CD14-positive monocyte (primary cell): Measurements from ENCODE around the gene ZNF648. TPM values are rescaled to one million over a fixed set of nuclear protein-coding genes. Genes with fewer than 3 reads are reported as not detected.

Experiments
- DNase-seq, 3 donors: peaks; one replicate each; pipeline ENCODE4 v3.0.0-alpha.2; 2011 to 2022
- H2AFZ ChIP-seq: 2 replicates; pipeline ENCODE4 v1.6.0; 2012; ENCODE audit warnings: mild to moderate bottlenecking, low read depth, low read length, inconsistent platforms; ENCODE audit not compliant: insufficient read depth, poor library complexity, severe bottlenecking
- H3K27ac ChIP-seq, 2 donors: 1 replicate in 1 of 2; 2 replicates in 1 of 2; pipeline ENCODE4 v1.5.1; 2012 to 2013; ENCODE audit warnings: low read length in 2 of 2, control low read depth in 1 of 2, inconsistent platforms in 1 of 2, low read depth in 1 of 2, mild to moderate bottlenecking in 1 of 2
- H3K27me3 ChIP-seq, 2 donors: one replicate each; pipeline versions ENCODE4 v1.6.0 to v1.6.1; 2011 to 2013; ENCODE audit warnings: low read length in 2 of 2; ENCODE audit not compliant: control insufficient read depth in 2 of 2, insufficient read depth in 2 of 2
- H3K36me3 ChIP-seq, 2 donors: replicated peaks in 1 of 2; 1 replicate in 1 of 2; 2 replicates in 1 of 2; pipeline versions ENCODE4 v1.5.1 to v1.6.1; 2012 to 2013; ENCODE audit warnings: low read length in 2 of 2, control low read depth in 1 of 2, inconsistent platforms in 1 of 2, mild to moderate bottlenecking in 1 of 2; ENCODE audit not compliant: insufficient read depth in 2 of 2, control insufficient read depth in 1 of 2
- H3K4me1 ChIP-seq, 2 donors: 1 replicate in 1 of 2; 2 replicates in 1 of 2; pipeline versions ENCODE4 v1.5.1 to v1.6.1; 2012 to 2013; ENCODE audit warnings: low read length in 2 of 2, control low read depth in 1 of 2, inconsistent platforms in 1 of 2, mild to moderate bottlenecking in 1 of 2, moderate library complexity in 1 of 2; ENCODE audit not compliant: insufficient read depth in 2 of 2, control insufficient read depth in 1 of 2
- H3K4me2 ChIP-seq: replicated peaks from 2 replicates; pipeline ENCODE3; 2012; ENCODE audit warnings: low read length, moderate library complexity, mild to moderate bottlenecking; ENCODE audit not compliant: poor library complexity, severe bottlenecking; ENCODE audit errors: extremely low read depth
- H3K4me3 ChIP-seq, 3 experiments: fragments of 200-600 bp in 1 of 3; sonication (generic) in 1 of 3; replicated peaks in 1 of 3; 1 replicate in 2 of 3; 2 replicates in 1 of 3; pipeline ENCODE4 v1.5.1; 2011 to 2013; ENCODE audit warnings: low read length in 3 of 3, mild to moderate bottlenecking in 3 of 3, control low read depth in 2 of 3, low read depth in 2 of 3, inconsistent platforms in 1 of 3, moderate library complexity in 1 of 3
- H3K79me2 ChIP-seq: 2 replicates; pipeline ENCODE4 v1.6.0; 2012; ENCODE audit warnings: mild to moderate bottlenecking, control low read depth, inconsistent platforms, low read length, moderate library complexity; ENCODE audit not compliant: insufficient read depth
- H3K9ac ChIP-seq: 2 replicates; pipeline ENCODE4 v1.6.0; 2017; ENCODE audit warnings: low read length, mild to moderate bottlenecking; ENCODE audit not compliant: insufficient read depth, poor library complexity, severe bottlenecking
- H3K9me3 ChIP-seq, 2 donors: replicated peaks in 1 of 2; 1 replicate in 1 of 2; 2 replicates in 1 of 2; pipeline versions ENCODE4 v1.5.1 to v1.6.1; 2012 to 2013; ENCODE audit warnings: low read length in 2 of 2, control low read depth in 1 of 2; ENCODE audit not compliant: control insufficient read depth in 1 of 2, insufficient read depth in 1 of 2
- H4K20me1 ChIP-seq: 2 replicates; pipeline ENCODE4 v1.6.0; 2012; ENCODE audit warnings: mild to moderate bottlenecking, low read length, control low read depth, moderate library complexity; ENCODE audit not compliant: insufficient read depth
- H3K27ac Mint-ChIP-seq, 7 donors: one replicate each; pipeline ENCODE4 v1.8.0; 2020; ENCODE audit warnings: mild to moderate bottlenecking in 7 of 7, mixed read lengths in 7 of 7, moderate library complexity in 6 of 7, inconsistent platforms in 2 of 7
- H3K27me3 Mint-ChIP-seq, 3 donors: one replicate each; pipeline ENCODE4 v1.8.0; 2021 to 2022; ENCODE audit warnings: low read depth in 3 of 3, mild to moderate bottlenecking in 3 of 3, mixed read lengths in 3 of 3, moderate library complexity in 3 of 3, inconsistent platforms in 1 of 3
- H3K36me3 Mint-ChIP-seq, 2 donors: one replicate each; pipeline ENCODE4 v1.8.0; 2020; ENCODE audit warnings: mixed read lengths in 2 of 2, inconsistent platforms in 1 of 2, mild to moderate bottlenecking in 1 of 2
- H3K4me1 Mint-ChIP-seq: one replicate; pipeline ENCODE4 v1.8.0; 2020; ENCODE audit warnings: mild to moderate bottlenecking, mixed read lengths
- H3K4me3 Mint-ChIP-seq, 2 donors: one replicate each; pipeline ENCODE4 v1.8.0; 2020; ENCODE audit warnings: mild to moderate bottlenecking in 2 of 2, mixed read lengths in 2 of 2, moderate library complexity in 1 of 2
- H3K9me3 Mint-ChIP-seq, 7 donors: one replicate each; pipeline ENCODE4 v1.8.0; 2020 to 2022; ENCODE audit warnings: mixed read lengths in 7 of 7, mild to moderate bottlenecking in 6 of 7, moderate library complexity in 6 of 7, inconsistent platforms in 2 of 7
- WGBS: methylation state at CpG from one replicate; pipeline ENCODE4 v1.1.5; 2013; ENCODE audit warnings: missing lambda C conversion rate; ENCODE audit not compliant: insufficient coverage; 5-methylcytosine and 5-hydroxymethylcytosine counted together
- intact Hi-C, 2 donors: fragments of 100-400 bp; cut with micrococcal nuclease; formaldehyde crosslinking; loops; one replicate each; pipeline versions ENCODE4 v1.15.0 to v1.15.1; 2023
- polyA plus RNA-seq, 3 donors: library from polyadenylated mRNA; depleted of rRNA in 1 of 3; unstranded in 2 of 3; stranded (reverse) in 1 of 3; fragments of 300-500 nt in 2 of 3; fragments of >200 nt in 1 of 3; fragmentation: Illumina TruSeq in 2 of 3; gene quantifications; 1 replicate in 2 of 3; 2 replicates in 1 of 3; pipeline ENCODE4 v1.2.3, GENCODE V29; 2012 to 2021
- TF ChIP-seq, protein P1 (sequence below): fragments of 200-600 bp; IDR thresholded peaks from one replicate; pipeline ENCODE4 v1.8.0; 2022; ENCODE audit warnings: antibody characterized with exemption, mild to moderate bottlenecking

ZNF648 gene
- polyA plus RNA-seq, 3 donors, result not detected

DNA sequence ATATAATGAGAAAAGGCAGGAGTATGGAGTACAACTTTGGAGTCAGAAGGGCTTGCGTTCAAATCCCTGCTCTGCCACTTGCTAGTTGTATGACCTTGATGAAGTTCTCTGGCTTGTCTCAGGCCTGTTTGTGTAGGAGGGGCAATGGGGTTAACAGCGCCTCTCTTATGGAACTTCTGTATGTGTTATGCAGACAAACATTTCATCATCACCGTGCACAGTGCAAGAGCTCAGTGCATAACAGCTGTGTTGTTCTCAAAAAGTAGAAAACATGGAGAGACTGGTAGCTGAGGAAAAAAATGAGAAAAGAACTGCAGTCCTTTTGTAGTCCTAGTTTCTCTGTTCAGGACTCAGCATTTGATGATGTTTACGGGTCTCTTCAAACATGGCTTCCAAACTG is 10.4 kb upstream of the ZNF648 start:
- Histone ChIP-seq H3K4me1 (no peaks in the 10 kb centered on the region), H3K9me3 (no peaks in the 10 kb centered on the region), H3K4me3 (no peak overlapping the region), H4K20me1 (no peaks in the 10 kb centered on the region), H3K4me2 (no peak overlapping the region), H3K79me2 (no peaks in the 10 kb centered on the region), H3K9ac (no peak overlapping the region), H2AFZ (no peak overlapping the region), H3K27ac (no peak overlapping the region), H3K27me3 (peaks cover 2 to 7% of the 10 kb centered on the region in 2 donors), H3K36me3 (no peaks in the 10 kb centered on the region)
- TF ChIP-seq, protein P1, sequence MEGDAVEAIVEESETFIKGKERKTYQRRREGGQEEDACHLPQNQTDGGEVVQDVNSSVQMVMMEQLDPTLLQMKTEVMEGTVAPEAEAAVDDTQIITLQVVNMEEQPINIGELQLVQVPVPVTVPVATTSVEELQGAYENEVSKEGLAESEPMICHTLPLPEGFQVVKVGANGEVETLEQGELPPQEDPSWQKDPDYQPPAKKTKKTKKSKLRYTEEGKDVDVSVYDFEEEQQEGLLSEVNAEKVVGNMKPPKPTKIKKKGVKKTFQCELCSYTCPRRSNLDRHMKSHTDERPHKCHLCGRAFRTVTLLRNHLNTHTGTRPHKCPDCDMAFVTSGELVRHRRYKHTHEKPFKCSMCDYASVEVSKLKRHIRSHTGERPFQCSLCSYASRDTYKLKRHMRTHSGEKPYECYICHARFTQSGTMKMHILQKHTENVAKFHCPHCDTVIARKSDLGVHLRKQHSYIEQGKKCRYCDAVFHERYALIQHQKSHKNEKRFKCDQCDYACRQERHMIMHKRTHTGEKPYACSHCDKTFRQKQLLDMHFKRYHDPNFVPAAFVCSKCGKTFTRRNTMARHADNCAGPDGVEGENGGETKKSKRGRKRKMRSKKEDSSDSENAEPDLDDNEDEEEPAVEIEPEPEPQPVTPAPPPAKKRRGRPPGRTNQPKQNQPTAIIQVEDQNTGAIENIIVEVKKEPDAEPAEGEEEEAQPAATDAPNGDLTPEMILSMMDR, result no peak
- intact Hi-C loops, result no loop called here
- H3K27ac Mint-ChIP-seq, result no peak overlapping the region
- peaks cover 0 to 14% (median 11%) of the 10 kb centered on the region in 3 donors for H3K27me3 Mint-ChIP-seq
- 100% methylated on average over 1 of the region's 4 CpGs for WGBS
- H3K4me1 Mint-ChIP-seq, result peaks cover 4% of the 10 kb centered on the region
- peaks cover 0 to 2% (median 0%) of the 10 kb centered on the region in 7 donors for H3K9me3 Mint-ChIP-seq
- no peak for DNase-seq
- no peak overlapping the region for H3K4me3 Mint-ChIP-seq
- H3K36me3 Mint-ChIP-seq, result no peaks in the 10 kb centered on the region

DNA sequence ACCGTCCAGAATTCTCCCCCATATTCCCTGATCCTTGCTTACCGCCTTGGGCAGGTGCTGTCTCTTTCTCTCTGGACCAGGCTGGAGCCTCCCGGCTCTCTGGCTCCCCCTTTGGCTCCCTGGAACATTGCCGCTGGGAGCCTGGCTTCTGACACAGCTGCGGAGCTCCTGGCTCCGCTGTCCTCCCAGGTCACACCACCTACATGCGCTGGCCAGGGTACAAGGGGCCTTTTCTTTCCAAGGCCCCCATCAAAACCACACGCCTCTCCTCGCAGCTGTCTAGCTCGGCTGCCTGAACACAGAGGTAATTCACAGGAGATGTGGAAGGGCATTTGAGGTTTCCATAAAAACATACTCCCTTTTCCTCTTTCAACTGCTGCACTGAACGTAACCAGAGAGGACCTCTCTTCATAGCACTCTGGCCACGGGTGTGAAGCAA is 7.5 kb upstream of the ZNF648 start:
- WGBS, result 0% methylated on average over 3 of the region's 12 CpGs
- intact Hi-C loops, result no loop called here
- H4K20me1 ChIP-seq, result no peaks in the 10 kb centered on the region
- peak; percentile 10 to 31 (median 14) for DNase-seq
- H3K4me3 Mint-ChIP-seq, result peak overlapping the region in 1 of 2 donors; percentile 23
- TF ChIP-seq, protein P1, result peak; percentile 74
- H3K4me1 ChIP-seq, result no peaks in the 10 kb centered on the region
- peaks cover 0 to 4% (median 0%) of the 10 kb centered on the region in 7 donors for H3K9me3 Mint-ChIP-seq
- H3K9ac ChIP-seq, result no peak overlapping the region
- H3K27me3 Mint-ChIP-seq, result peaks cover 0 to 20% (median 9%) of the 10 kb centered on the region in 3 donors
- H3K4me2 ChIP-seq, result no peak overlapping the region
- no peaks in the 10 kb centered on the region for H3K36me3 ChIP-seq
- H3K79me2 ChIP-seq, result no peaks in the 10 kb centered on the region
- no peak overlapping the region for H3K27ac ChIP-seq
- H3K4me1 Mint-ChIP-seq, result peaks cover 4% of the 10 kb centered on the region
- H3K4me3 ChIP-seq, result no peak overlapping the region
- peaks cover 4 to 9% of the 10 kb centered on the region in 2 donors for H3K27me3 ChIP-seq
- no peaks in the 10 kb centered on the region for H3K9me3 ChIP-seq
- no peak overlapping the region for H2AFZ ChIP-seq
- H3K27ac Mint-ChIP-seq, result no peak overlapping the region
- H3K36me3 Mint-ChIP-seq, result no peaks in the 10 kb centered on the region
